Muscle of leg (tissue), 11 donors: ENCODE data around the gene ZNF236. TPM values are rescaled to one million over a fixed set of nuclear protein-coding genes. Genes with fewer than 3 reads are reported as not detected.

Experiments
- DNase-seq: peaks from one replicate; pipeline ENCODE4 v3.0.0; 2013
- H3K27ac ChIP-seq: one replicate; pipeline ENCODE4 v1.5.1; 2013; ENCODE audit warnings: mild to moderate bottlenecking, low read length, control low read depth
- H3K27me3 ChIP-seq: one replicate; pipeline ENCODE4 v1.6.1; 2013; ENCODE audit warnings: low read length; ENCODE audit not compliant: control insufficient read depth, insufficient read depth
- H3K36me3 ChIP-seq: one replicate; pipeline ENCODE4 v1.6.1; 2013; ENCODE audit warnings: low read length; ENCODE audit not compliant: control insufficient read depth, insufficient read depth
- H3K4me1 ChIP-seq: one replicate; pipeline ENCODE4 v1.6.1; 2013; ENCODE audit warnings: low read length; ENCODE audit not compliant: control insufficient read depth, insufficient read depth
- H3K4me3 ChIP-seq: one replicate; pipeline ENCODE4 v1.5.1; 2013; ENCODE audit warnings: low read length, control low read depth
- H3K9me3 ChIP-seq: replicated peaks from 2 replicates; pipeline ENCODE4 v1.6.1; 2013; ENCODE audit warnings: low read depth, low read length; ENCODE audit not compliant: control insufficient read depth
- WGBS: methylation state at CpG from one replicate; pipeline ENCODE4 v1.1.5; 2013; ENCODE audit warnings: missing lambda C conversion rate; ENCODE audit not compliant: insufficient coverage; 5-methylcytosine and 5-hydroxymethylcytosine counted together
- polyA plus RNA-seq, 8 donors: library from polyadenylated mRNA; unstranded; fragments of 120-200 nt; gene quantifications; one replicate each; pipeline versions ENCODE4 v1.2.1 to v1.2.3, GENCODE V29; 2013; ENCODE audit warnings: inconsistent platforms in 1 of 8, low replicate concordance in 1 of 8; ENCODE audit not compliant: insufficient read length in 8 of 8, insufficient read depth in 1 of 8
- total RNA-seq: library from RNA; stranded (reverse); fragments of 120-200 nt; gene quantifications from one replicate; pipeline ENCODE4 v1.2.4, GENCODE V29; 2013

Gene ZNF236
- total and polyA plus RNA-seq, 9 donors = 5.5 to 13.3 (median 6.1) TPM

DNA sequence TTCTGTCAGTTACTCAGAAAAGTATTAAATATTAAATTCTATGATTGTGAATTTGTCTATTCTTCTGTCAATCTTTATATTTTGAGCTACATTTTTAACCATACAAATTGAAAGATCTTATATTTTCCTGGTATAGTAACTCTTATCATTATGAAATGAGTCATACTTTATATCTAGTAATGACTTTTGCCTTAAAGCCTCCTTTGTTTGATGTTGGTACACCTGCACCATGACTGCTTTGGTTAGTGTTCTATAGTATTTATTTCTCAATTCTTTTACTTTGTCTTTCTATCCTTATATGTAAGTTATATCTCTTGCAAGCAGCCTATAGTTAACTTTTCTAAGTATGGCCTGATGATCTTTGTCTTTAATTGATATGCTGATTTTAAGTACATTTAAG is 13.0 kb downstream of the ZNF236 start:
- H3K4me1 ChIP-seq = no peaks in the 10 kb centered on the region
- no peaks in the 10 kb centered on the region for H3K27me3 ChIP-seq
- H3K36me3 ChIP-seq = no peaks in the 10 kb centered on the region
- peaks cover 2% of the 10 kb centered on the region for H3K9me3 ChIP-seq
- H3K4me3 ChIP-seq = no peak overlapping the region
- DNase-seq = no peak
- H3K27ac ChIP-seq = no peak overlapping the region

- H3K9me3 ChIP-seq = no peaks in the 10 kb centered on the region
- no peak overlapping the region for H3K27ac ChIP-seq
- DNase-seq = no peak
- no peak overlapping the region for H3K4me3 ChIP-seq
- H3K36me3 ChIP-seq = no peaks in the 10 kb centered on the region
- no CpG with 5 or more reads among the region's 6 CpGs for WGBS
- no peaks in the 10 kb centered on the region for H3K4me1 ChIP-seq
- H3K27me3 ChIP-seq = no peaks in the 10 kb centered on the region
Measured at GRCh38 chr18:76837071-76837470, 14.7 kb downstream of the ZNF236 start.

- Histone ChIP-seq H3K27me3 (no peaks in the 10 kb centered on the region), H3K9me3 (no peaks in the 10 kb centered on the region), H3K4me3 (no peak overlapping the region), H3K4me1 (no peaks in the 10 kb centered on the region), H3K36me3 (no peaks in the 10 kb centered on the region), H3K27ac (no peak overlapping the region)
- WGBS = 20% methylated on average over 2 of the region's 3 CpGs
- DNase-seq = no peak
Measured at GRCh38 chr18:76838182-76838581, 15.8 kb downstream of the ZNF236 start.

GRCh38 chr18:76839086-76839794 is 16.9 kb downstream of the ZNF236 start:
- Histone ChIP-seq H3K27ac (no peak overlapping the region), H3K4me1 (no peaks in the 10 kb centered on the region), H3K36me3 (no peaks in the 10 kb centered on the region), H3K4me3 (no peak overlapping the region), H3K27me3 (no peaks in the 10 kb centered on the region), H3K9me3 (no peaks in the 10 kb centered on the region)
- no CpG with 5 or more reads among the region's 4 CpGs for WGBS
- DNase-seq = no peak

DNA sequence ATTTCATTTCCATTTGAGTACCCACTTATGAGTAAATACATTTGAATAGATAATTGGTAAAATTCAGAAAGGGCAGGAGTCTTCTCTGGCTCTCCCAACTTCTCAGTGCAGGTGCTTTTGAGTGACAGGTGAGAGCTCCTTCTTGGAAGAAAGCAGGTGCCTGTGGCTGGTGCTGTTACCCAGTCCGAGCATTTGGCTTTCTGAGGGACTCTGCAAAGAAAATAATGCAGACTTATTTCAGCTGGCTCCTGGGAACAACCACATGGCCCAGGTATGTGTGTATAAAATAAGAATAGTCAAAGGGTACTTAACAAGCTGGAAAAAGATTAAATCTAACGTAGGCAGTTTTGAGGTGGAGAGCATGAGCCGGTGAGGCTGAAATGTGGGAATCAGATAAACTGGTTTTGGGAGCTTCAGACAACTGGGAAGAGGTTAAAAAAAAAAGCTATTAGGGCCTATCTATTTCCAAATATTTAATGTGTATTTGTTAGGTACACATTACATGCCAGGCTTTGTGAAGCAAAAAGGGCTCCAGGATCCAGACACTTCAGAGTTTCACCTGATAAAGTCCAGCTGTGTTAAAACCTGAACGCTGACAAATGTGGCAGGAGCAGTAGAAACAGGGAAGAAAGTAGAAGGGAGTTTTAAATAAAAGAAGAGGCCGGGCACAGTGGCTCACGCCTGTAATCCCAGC is 20.6 kb downstream of the ZNF236 start:
- Histone ChIP-seq H3K27me3 (no peaks in the 10 kb centered on the region), H3K27ac (no peak overlapping the region)
- WGBS = 59% methylated on average over 4 of the region's 6 CpGs

DNA sequence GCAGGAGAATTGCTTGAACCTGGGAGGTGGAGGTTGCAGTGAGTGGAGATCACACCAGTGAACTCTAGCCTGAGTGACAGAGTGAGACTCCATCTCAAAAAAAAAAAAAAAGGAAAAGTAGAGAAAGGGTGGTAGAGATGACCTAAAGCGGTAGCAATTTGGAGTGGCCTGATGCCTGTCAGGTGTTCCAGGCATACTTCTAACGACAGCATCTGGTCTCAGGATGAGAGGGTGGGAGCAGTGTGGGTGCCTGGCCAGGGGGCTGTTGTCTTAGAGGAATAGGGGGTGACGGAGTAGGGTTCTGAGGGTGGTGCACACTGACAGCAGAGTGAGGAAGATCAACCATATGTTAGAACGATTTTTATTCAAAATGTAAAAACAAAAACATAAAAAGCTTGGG is 21.8 kb downstream of the ZNF236 start:
- Histone ChIP-seq H3K27ac (no peak overlapping the region), H3K9me3 (no peaks in the 10 kb centered on the region), H3K36me3 (no peaks in the 10 kb centered on the region), H3K27me3 (no peaks in the 10 kb centered on the region), H3K4me3 (no peak overlapping the region), H3K4me1 (no peaks in the 10 kb centered on the region)
- no peak for DNase-seq
- WGBS = 73% methylated on average over 2 of the region's 4 CpGs

More for the DNA sequence above, 20.6 kb downstream of the ZNF236 start:
- no peak overlapping the region for H3K4me3 ChIP-seq
- no peaks in the 10 kb centered on the region for H3K9me3 ChIP-seq
- no peaks in the 10 kb centered on the region for H3K4me1 ChIP-seq
- no peaks in the 10 kb centered on the region for H3K36me3 ChIP-seq
- no peak for DNase-seq

GRCh38 chr18:76844742-76845477 is 22.6 kb downstream of the ZNF236 start:
- Histone ChIP-seq H3K4me1 (no peaks in the 10 kb centered on the region), H3K9me3 (no peaks in the 10 kb centered on the region), H3K27me3 (no peaks in the 10 kb centered on the region), H3K27ac (no peak overlapping the region), H3K4me3 (no peak overlapping the region), H3K36me3 (no peaks in the 10 kb centered on the region)
- DNase-seq = no peak
- WGBS = 57% methylated on average over 2 of the region's 4 CpGs

GRCh38 chr18:76846217-76846616 is 23.9 kb downstream of the ZNF236 start:
- Histone ChIP-seq H3K36me3 (no peaks in the 10 kb centered on the region), H3K27ac (no peak overlapping the region), H3K9me3 (no peaks in the 10 kb centered on the region), H3K27me3 (no peaks in the 10 kb centered on the region), H3K4me1 (no peaks in the 10 kb centered on the region), H3K4me3 (no peak overlapping the region)
- WGBS = 84% methylated on average over 4 of the region's 5 CpGs
- DNase-seq = no peak

DNA sequence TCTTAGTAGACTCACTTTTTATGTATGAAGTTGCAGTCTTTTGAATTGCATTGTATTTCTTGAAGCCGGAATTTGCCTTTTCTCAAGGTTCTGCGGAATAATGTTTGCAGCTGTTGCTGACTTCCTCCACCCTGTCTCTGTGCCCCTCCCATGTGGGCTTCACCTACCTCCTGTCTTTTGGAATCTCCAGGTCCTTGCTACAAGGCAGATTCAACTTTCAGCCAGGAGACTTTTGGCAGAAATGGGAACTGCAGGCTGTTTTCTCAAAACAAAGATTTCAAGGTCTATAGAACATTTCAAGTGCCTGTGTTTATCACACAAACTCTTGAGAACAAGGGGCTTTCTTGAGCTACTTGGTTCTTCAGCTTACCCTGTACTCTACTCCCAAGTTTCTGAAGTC is 25.6 kb downstream of the ZNF236 start:
- H3K36me3 ChIP-seq = peaks cover 5% of the 10 kb centered on the region
- no peak for DNase-seq
- 20% methylated on average over 1 of the region's 2 CpGs for WGBS
- H3K4me1 ChIP-seq = no peaks in the 10 kb centered on the region
- H3K9me3 ChIP-seq = no peaks in the 10 kb centered on the region
- no peaks in the 10 kb centered on the region for H3K27me3 ChIP-seq
- no peak overlapping the region for H3K27ac ChIP-seq
- no peak overlapping the region for H3K4me3 ChIP-seq

GRCh38 chr18:76850112-76850511 is 27.8 kb downstream of the ZNF236 start:
- WGBS = no CpG with 5 or more reads among the region's 1 CpG
- H3K9me3 ChIP-seq = no peaks in the 10 kb centered on the region
- H3K36me3 ChIP-seq = peaks cover 5% of the 10 kb centered on the region
- H3K27ac ChIP-seq = no peak overlapping the region
- H3K4me3 ChIP-seq = no peak overlapping the region
- DNase-seq = no peak
- H3K4me1 ChIP-seq = no peaks in the 10 kb centered on the region
- H3K27me3 ChIP-seq = no peaks in the 10 kb centered on the region
